ENCODE measurements around the gene COL15A1.

DNA sequence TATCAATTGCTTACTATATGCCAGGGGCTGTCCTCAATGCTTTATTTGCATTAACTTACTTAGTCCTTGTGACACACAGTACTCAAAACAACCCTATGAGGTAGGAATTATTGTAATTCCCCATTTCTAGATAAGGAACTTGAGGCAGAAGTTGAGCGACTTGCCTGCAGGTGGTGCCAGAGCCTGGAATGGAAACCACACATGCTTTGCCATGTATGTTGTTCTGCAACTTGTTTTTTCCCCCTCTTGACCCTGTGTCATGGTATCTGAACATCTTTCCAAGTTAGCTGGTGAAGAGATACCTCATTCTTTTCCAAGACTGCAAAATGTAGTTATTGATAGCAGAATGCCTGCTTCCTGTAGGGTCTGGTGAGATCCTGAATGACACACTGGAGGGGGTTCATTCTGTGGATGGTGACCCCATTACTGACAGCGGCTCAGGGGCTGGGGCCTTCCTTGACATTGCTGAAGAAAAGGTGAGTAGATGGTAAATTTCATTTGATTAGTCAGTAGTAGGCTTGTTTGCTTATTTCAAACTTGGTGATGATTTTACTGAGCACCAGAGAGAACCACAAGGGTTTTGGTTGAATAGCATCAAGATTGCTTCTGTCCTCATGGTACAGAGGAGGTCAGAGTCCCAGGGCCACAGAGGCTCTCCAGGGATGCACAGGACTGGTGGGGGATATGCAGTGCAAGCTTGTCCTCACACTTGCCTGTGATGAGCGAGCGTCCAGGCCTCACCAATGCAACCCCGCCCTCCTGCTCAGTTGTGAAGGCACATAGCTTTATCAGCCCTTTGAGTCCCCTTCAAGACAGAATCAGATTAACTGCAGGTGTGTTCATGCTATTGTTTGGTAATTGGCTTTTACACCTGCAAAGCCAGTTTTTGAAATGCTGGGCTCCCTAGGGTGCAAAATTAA is 57.0 kb downstream of the COL15A1 start:
- TF ChIP-seq, protein P1, sequence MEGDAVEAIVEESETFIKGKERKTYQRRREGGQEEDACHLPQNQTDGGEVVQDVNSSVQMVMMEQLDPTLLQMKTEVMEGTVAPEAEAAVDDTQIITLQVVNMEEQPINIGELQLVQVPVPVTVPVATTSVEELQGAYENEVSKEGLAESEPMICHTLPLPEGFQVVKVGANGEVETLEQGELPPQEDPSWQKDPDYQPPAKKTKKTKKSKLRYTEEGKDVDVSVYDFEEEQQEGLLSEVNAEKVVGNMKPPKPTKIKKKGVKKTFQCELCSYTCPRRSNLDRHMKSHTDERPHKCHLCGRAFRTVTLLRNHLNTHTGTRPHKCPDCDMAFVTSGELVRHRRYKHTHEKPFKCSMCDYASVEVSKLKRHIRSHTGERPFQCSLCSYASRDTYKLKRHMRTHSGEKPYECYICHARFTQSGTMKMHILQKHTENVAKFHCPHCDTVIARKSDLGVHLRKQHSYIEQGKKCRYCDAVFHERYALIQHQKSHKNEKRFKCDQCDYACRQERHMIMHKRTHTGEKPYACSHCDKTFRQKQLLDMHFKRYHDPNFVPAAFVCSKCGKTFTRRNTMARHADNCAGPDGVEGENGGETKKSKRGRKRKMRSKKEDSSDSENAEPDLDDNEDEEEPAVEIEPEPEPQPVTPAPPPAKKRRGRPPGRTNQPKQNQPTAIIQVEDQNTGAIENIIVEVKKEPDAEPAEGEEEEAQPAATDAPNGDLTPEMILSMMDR (IDR thresholded peaks at IDR 0.05; ENCODE audit: low read length): peak; percentile 73
- no peak for TF ChIP-seq EZH2 (optimal IDR thresholded peaks at IDR 0.05; ENCODE audit: low read depth, low read length)
